LNCaP clone FGC (cell line): Measurements from ENCODE around the gene UBE2J2.

Experiments
- DNase-seq: peaks from one replicate; pipeline ENCODE4 v3.0.0-alpha.2; 2011; ENCODE audit warnings: low read depth
- H3K4me3 ChIP-seq: 2 replicates; pipeline ENCODE4 v1.5.1; 2011; ENCODE audit warnings: mild to moderate bottlenecking, low read depth, low read length, control low read depth
- CTCF ChIP-seq: IDR thresholded peaks from 2 replicates; pipeline ENCODE4 v1.5.1; 2012; ENCODE audit warnings: mild to moderate bottlenecking; ENCODE audit not compliant: control insufficient read depth, insufficient read depth; ENCODE audit errors: extremely low read depth

The UBE2J2 gene

DNA sequence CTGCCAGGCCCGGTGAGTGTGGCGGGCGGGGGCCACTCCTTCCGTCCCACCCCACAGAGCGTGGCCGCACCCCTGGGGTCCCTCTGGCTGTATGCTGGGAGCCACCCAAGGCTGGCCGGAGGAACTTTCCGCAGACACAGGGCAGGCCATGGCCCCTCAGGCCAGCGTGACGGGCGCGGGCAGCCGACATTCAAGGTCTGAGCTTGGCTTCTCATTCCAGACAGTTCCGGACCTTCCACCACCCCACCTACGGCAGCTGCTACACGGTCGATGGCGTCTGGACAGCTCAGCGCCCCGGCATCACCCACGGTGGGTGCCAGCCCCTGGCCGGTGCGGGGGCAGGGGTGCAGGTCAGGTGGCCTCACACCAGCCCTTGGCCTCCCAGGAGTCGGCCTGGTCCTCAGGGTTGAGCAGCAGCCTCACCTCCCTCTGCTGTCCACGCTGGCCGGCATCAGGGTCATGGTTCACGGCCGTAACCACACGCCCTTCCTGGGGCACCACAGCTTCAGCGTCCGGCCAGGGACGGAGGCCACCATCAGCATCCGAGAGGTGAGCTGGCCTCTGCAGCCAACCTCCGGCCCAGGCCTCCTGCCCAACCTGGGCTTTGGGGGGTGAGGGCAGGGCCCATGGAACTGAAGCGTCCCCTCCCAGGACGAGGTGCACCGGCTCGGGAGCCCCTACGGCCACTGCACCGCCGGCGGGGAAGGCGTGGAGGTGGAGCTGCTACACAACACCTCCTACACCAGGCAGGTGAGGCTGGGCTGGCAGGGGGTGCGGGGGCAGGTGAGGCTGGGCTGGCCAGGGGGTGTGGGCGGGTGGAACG lies 13.8 kb upstream of the UBE2J2 start:
- DNase-seq, result no peak
- no peak for TF ChIP-seq CTCF

DNA sequence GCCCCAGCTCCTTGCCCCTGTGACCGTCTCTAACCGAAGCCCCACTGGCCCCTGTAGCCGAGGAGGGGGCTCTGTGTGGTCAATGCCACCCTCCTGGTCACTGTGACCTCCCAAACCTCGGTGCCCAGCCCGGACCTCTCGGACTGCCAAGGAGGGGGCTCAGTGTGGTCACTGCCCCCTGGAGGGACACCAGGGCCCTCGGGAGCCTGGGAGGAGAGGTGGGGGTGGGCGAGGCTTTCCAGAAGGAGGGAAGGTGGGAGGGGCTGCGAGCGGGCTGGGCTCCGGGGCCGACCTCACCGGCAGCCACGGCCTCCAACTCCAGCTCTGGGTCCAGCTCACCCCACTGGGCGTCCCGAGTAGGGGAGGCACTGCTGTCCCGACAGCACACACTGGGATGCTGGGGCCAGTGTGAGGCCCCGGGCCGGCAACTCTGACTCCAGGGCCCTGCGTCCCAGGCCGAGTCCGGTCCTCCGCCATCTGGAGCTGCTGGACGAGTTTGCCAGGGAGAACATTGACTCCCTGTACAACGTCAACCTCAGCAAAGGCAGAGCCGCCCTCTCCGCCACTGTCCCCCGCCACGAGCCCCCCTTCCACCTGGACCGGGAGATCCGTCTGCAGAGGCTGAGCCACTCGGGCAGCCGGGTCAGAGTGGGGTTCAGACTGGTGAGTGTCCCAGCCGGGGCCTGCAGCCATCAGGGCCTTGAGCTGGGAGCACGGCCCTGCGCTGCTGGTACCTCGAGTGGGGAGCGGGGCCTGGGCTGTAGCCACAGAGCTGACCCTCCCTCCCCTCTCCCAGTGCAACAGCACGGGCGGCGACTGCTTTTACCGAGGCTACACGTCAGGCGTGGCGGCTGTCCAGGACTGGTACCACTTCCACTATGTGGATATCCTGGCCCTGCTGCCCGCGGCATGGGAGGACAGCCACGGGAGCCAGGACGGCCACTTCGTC lies 12.9 kb upstream of the UBE2J2 start:
- no peak overlapping the region for H3K4me3 ChIP-seq
- TF ChIP-seq CTCF, result no peak
- DNase-seq, result no peak

More for the DNA sequence above, 13.8 kb upstream of the UBE2J2 start:
- H3K4me3 ChIP-seq, result no peak overlapping the region

- H3K4me3 ChIP-seq, result no peak overlapping the region
- TF ChIP-seq CTCF, result no peak
- DNase-seq, result no peak
Measured at GRCh38 chr1:1285611-1286311, 12.1 kb upstream of the UBE2J2 start.

DNA sequence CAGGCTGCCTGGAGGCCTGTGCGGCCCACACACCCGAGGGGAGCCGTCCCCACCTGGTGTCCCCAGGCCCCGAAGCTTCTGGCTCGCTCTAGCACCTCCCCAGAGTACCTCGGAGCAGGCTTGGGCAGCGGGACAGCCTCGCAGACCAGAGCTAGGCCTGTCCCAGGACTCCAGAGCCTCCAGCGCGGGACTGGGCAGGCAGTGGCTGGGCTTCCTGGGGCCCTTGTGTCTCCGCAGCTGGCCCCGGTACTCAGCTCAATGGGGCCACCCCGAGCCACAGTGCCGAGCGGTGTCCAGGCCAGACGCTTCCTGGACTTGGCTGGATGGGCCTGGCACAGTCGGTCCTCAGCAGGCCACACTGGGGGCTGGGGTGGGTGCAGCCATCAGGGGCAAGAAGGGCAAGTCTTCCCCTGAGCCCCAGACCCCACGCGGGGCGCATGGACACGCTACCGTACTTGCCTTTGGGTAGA lies 11.5 kb upstream of the UBE2J2 start:
- no peak overlapping the region for H3K4me3 ChIP-seq
- no peak for TF ChIP-seq CTCF
- no peak for DNase-seq

GRCh38 chr1:1284221-1285101 lies 10.8 kb upstream of the UBE2J2 start:
- no peak overlapping the region for H3K4me3 ChIP-seq
- TF ChIP-seq CTCF, result no peak
- DNase-seq, result no peak

DNA sequence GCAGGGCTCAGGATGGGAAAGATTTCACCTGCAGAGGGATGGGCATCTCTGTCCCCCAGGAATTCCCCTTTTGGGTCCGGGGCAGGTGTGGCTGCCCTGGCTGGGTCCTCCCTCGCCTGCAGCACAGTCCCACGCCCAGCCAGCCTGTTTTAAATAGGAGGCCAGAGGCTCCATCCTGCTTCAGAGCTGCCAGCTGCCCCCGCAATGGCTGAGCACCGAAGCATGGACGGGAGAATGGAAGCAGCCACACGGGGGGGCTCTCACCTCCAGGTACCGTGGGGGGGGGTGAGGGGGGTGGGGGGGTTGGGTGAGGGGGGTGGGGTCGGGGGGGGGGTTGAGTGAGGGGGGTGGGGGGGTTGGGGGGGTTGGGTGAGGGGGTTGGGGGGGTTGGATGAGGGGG lies 10.2 kb upstream of the UBE2J2 start:
- TF ChIP-seq CTCF, result no peak
- H3K4me3 ChIP-seq, result no peak overlapping the region
- DNase-seq, result no peak
